HG02870 (cell line): ENCODE results near the gene BTBD2.
"Not testable (repeated sequence)": the region's sequence is repeated elsewhere in the genome, so short reads cannot be mapped to it uniquely, and the experiment has no call there.

Source experiments
- ATAC-seq: cut with Tn5 transposase; IDR thresholded peaks from one replicate; pipeline ENCODE4 v1.9.1; 2021; ENCODE audit warnings: mild to moderate bottlenecking, moderate library complexity; ENCODE audit not compliant: unreplicated experiment

Gene BTBD2

GRCh38 chr19:2016041-2016807 is 710 bp upstream of the BTBD2 start:
- ATAC-seq, result no peak

DNA sequence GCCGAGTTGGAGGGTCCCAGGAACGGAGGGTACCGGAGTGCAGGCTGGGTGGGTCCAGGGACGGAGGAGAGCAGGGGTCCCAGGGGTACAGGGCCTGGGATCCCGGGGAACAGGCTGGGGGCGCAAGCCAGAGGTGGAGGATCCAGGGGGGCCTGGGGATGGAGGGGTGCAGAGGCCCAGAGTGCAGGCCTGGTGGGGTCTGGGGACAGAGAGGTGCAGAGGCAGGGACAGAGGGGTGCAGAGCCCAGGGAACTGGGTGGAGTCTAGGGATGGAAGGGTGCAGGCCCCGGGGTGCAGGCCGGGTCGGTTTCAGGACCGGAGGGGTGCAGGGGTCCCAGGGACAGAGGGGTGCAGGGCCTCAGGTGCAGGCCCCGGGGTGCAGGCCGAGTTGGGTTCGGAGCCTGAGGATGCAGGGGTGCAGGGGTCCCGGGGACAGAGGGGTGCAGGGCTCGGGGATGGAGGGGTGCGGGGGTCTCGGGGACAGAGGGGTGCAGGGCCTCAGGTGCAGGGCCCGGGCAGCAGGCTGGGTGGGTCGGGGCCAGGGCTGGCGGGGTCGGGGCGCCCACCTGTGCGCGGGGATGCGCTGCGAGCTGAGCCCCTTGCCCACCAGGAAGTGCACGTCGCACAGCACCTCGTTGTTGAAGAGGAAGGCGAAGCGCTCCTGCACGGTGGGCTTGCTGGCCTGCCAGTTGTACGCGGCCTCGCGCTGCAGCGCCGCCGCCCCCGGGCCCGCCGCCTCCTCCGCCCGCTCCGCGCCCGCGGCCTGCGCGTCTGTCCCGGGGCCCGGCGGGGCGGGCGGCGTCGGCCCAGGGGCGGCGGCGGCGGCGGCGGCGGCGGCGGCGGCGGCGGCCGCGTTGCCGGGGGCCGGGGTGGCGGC is 545 bp downstream of the BTBD2 start:
- no peak for ATAC-seq

DNA sequence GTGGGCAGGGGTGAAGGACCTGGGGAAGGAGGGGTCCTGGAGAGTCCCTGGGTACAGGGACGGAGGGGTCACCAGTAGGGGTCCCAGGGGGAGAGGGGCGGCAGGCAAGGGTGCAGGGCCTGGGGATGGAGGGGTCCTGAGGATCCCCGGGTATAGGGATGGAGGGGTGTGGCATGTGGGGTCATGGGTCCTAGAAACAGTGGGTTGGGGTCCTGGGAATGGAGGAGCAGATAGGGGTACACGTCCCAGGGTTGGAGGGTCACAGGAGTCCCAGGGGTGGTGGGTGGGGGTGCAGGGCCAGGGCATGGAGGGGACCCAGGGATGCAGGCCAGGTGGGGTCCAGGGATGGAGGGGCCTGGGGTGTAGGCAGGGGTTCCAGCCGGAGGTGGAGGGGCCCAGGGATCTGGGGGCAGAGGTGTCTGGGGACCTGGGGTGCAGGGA is 1.4 kb downstream of the BTBD2 start:
- ATAC-seq, result no peak

DNA sequence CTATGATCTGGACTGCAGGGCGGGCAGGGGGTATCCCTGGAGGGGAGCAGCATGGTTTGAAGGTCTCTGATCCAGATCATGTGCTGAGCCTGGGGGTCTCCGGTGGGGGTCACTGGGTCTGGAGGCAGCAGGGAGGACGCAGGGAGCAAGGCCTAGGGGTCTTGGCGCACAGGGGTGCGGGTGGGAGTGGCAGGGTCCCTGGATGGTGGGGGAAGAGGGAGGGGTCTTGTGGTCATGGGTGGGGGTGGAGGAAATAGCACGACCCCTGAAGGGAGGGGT is 1.9 kb downstream of the BTBD2 start:
- no peak for ATAC-seq

GRCh38 chr19:2012941-2013682 is 2.4 kb downstream of the BTBD2 start:
- no peak for ATAC-seq

DNA sequence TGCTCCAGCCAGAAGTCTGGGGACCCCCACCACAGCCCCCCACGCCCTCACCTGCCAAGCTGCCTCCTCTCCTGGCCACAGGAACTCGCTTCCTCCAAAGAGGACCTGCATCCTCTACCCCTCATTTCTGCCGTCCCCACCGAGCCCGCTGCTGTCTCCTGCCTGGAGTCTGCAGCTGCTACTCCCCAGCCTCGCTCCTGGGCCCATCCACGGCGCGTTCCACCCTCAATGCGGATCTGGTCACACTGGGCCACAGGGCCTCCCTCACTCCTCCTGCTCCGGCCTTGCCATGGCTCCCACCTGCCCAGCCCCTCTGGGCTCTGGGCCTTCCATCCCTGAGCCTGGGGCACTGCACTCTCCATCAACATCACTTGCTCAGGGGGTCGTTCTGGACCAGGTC is 4.3 kb downstream of the BTBD2 start:
- ATAC-seq, result no peak

GRCh38 chr19:2010135-2010668 is 5.3 kb downstream of the BTBD2 start:
- no peak for ATAC-seq

DNA sequence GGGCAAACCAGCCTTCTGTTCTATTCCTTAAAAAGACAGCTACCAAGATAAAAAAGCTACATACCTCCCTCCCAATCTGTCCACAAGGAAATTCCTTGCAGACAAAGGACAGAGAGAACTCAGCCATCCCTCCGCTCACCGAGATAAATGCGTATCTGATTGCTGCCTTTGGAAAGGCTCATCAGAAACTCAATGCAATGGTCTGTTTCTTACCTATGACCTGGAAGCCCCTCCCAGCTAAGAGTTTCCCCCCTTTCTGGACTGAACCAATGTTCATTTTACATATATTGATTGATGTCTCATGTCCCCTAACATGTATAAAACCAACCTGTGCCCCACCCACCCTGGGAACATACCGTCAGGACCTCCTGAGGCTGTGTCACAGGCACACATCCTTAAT is 11.6 kb downstream of the BTBD2 start:
- ATAC-seq, result no peak

DNA sequence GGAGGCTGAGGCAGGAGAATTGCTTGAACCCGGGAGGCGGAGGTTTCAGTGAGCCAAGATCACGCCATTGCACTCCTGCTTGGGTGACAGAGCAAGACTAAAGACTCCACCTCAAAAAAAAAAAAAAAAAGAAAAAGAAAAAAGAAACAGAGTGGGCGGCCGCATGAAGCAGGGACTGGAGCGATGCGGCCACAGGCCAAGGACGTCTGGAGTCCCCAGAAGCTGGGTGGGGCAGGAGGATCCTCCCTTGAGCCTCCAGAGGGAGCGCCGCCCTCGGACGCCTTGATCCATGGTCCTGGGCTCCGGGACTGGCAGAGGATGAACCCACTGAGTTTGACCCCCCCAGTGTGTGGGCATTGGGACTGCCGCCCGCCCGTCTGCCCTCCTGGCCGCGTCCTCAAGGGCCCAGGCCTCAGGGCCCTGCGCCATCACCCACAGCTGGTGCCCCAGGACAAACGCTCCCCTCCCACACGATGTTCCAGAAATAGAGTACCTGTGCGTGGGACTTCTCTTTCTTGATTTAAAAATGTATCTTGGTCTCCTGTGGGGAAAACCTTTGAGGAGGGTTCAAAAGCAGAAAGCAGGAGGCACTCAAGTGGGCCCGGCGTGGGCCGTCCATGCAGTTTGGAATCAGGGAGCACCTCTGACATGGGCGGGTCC is 15.5 kb downstream of the BTBD2 start:
- ATAC-seq, result no peak

DNA sequence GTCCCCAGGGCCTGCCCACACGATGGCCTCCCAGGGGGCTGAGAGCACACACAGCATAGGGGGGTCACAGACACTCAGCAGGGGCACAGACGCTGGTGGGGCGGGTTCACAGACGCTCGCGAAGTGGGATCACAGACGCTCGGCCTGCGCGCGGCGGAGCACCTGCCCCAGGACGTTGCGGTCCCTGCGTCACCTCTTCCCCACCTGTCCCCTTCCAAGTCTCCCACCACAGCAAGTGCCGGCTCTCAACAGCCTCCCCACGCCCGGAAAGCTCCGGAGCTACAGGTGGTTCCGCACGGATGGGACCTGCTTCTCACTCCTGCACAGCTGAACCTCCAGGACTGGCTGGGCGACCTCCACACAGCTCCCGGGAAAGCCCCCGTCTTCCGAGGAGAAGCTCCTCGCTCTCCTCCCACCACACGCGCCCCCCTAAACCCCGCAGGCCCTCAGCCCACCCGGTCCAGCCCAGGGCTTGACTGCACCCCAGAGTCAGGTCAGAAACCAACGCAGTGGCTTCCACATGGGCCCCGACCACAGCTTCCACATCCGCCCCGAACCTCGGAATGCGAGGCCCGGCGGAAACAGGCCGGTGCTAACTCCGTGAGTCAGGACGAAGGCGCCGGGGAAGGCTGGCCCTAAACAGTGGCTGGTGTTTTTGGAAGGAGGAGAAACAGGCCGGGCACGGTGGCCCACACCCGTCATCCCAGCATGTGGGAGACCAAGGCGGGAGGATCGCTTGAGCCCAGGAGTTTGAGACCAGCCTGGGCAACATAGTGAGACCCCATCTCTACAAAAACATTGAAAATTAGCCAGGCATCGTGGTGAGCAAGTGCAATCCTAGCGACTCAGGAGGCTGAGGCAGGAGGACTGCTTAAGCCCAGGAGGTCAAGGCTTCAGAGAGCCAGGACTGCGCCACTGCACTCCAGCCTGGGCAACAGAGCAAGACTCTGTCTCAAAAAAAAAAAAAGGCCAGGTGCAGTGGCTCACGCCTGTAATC is 16.5 kb downstream of the BTBD2 start:
- no peak for ATAC-seq

DNA sequence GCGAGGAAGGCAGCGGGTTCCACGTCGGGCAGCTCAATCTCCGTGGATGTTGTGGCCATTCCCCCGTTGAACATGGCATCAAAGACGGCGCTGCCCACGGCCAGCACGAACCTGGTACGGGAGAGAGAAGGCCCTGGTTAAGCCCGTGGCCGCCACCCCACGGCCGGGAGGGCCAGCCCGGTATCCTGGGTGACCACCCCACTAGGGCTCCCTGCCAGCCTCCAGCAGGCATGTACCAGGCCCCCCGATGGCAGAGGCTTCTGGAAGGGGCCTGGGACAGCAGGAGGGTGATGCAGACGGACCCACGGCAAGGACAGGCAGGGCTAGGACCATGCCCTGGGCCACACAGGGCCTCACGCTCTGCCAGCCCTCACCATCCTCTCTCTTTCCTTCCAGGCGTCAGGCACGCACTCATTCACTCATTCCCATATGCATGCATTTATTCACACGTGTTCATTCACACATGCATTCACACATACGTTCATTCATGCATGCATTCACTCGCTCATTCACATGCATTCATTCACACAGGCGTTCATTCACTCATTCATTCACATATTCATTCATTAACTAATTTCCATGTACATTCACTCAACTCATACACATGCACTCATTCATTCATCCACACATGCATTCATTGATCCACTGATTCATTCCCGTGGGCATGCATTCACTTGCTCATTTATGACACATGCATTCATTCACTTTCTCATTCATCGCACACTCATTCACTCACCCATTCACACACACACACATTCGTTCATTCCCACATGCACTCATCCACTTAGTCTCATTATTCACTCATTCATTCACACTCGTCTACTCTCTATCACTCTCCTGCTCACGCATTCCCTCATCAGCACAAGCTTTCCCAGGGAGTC is 17.9 kb downstream of the BTBD2 start:
- no peak for ATAC-seq

DNA sequence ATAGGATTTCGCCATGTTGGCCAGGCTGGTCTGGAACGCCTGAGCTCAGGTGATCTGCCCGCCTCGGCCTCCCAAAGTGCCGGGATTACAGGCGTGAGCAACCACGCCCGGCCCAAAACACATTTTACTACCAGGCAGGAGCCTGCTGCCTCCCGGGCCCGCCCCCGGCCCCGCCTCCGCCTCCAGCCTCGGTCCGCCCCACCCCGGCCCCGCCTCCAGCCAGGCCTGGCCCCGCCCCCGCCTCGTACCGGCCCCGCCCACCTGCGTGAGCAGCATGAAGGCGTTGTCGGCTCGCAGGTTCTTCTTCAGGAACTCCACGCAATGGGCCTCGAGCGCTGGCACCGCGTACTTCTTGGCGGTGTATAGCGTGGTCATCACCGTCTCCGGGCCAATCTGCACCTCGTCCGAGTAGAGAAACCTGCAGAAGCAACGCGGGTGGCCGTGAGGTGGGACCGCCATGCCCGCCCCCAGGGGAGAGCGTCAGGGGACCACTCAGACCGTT is 22.7 kb downstream of the BTBD2 start:
- ATAC-seq, result no peak

GRCh38 chr19:1991018-1991913 is 24.2 kb downstream of the BTBD2 start:
- no peak for ATAC-seq

DNA sequence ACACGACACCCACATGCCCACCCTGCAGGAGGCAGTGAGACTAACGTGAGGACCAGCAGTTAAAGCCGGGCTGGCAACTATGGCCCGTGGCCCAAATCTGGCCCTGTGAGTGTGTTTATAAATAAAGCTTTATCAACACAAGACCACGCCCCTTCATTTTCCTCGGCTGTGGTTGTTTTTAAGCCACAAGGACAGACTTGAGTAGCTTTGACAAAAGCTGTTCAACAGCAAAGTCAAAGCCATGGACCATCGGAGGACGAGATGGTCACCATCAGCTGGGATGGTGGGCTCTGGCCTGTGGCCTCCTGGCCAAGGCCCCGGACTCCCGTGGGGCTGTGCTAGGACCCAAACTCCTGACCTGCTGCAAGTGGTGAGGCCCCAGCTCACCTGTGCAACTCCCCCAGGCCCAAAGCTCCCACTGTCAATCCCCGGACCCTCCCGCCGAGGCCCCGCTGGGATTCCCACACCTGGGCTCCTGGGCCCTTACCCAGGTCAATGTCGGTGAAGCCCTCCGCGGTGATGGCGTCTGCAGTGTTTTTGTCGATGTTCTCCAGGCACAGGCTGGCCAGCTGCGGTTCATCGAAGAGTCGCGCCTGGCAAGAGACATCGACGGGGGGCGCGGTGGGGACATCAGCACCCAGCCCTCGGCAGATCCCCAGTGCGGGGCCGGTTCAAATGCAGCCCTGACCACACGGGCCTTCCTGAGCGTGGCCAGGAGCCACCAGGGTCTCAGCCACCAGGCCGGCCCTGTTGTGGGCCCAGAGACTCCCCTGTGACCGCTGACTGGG is 25.1 kb downstream of the BTBD2 start:
- ATAC-seq, result no peak

GRCh38 chr19:1989513-1990229 is 25.8 kb downstream of the BTBD2 start:
- no peak for ATAC-seq

GRCh38 chr19:1988464-1988863 is 27.1 kb downstream of the BTBD2 start:
- ATAC-seq, result not testable (repeated sequence)
